Neural crest cell (in vitro differentiated cells): ENCODE results near the gene GNAQ. TPM values are rescaled to one million over a fixed set of nuclear protein-coding genes. Genes with fewer than 3 reads are reported as not detected.

Experiments used
- DNase-seq: peaks from one replicate; pipeline ENCODE4 v3.0.0; 2021; ENCODE audit warnings: low read depth, mixed read lengths, low spot score
- H3K27ac Mint-ChIP-seq: one replicate; pipeline ENCODE4 v1.8.0; 2021; ENCODE audit warnings: mild to moderate bottlenecking, mixed read lengths; ENCODE audit not compliant: unreplicated experiment
- H3K27me3 Mint-ChIP-seq: 2 replicates; pipeline ENCODE4 v1.8.0; 2021; ENCODE audit warnings: low read depth, mild to moderate bottlenecking, mixed read lengths
- H3K36me3 Mint-ChIP-seq: 2 replicates; pipeline ENCODE4 v1.8.0; 2021; ENCODE audit warnings: low read depth, mild to moderate bottlenecking, mixed read lengths
- H3K4me1 Mint-ChIP-seq: 2 replicates; pipeline ENCODE4 v1.8.0; 2021; ENCODE audit warnings: mixed read lengths
- H3K4me3 Mint-ChIP-seq: one replicate; pipeline ENCODE4 v1.8.0; 2021; ENCODE audit warnings: mild to moderate bottlenecking, mixed read lengths
- H3K9me3 Mint-ChIP-seq: 2 replicates; pipeline ENCODE4 v1.8.0; 2021; ENCODE audit warnings: mixed read lengths
- CTCF ChIP-seq: fragments of 200-600 bp; sonication (generic); conservative IDR thresholded peaks from 2 replicates; pipeline ENCODE4 v1.5.0; 2021; ENCODE audit warnings: antibody characterized with exemption, mild to moderate bottlenecking
- total RNA-seq: library from RNA; stranded (reverse); gene quantifications from 2 replicates; pipeline ENCODE4 v1.2.1, GENCODE V29; 2021

Gene GNAQ
- total RNA-seq, 1 donor from 2014 or later, result 53.3 TPM

- no peak for DNase-seq
- Mint-ChIP-seq H3K4me3 (no peak overlapping the region), H3K4me1 (peaks cover 34% of the 10 kb centered on the region), H3K27me3 (no peaks in the 10 kb centered on the region), H3K27ac (no peak overlapping the region), H3K9me3 (no peaks in the 10 kb centered on the region), H3K36me3 (no peaks in the 10 kb centered on the region)
- no peak for TF ChIP-seq CTCF
These were observed 16.4 kb downstream of the GNAQ start for GRCh38 chr9:78015241-78015640.

- H3K27me3 Mint-ChIP-seq, result no peaks in the 10 kb centered on the region
- no peaks in the 10 kb centered on the region for H3K36me3 Mint-ChIP-seq
- H3K4me1 Mint-ChIP-seq, result peaks cover 35% of the 10 kb centered on the region
- no peak overlapping the region for H3K27ac Mint-ChIP-seq
- no peak for TF ChIP-seq CTCF
- H3K9me3 Mint-ChIP-seq, result no peaks in the 10 kb centered on the region
- no peak for DNase-seq
- H3K4me3 Mint-ChIP-seq, result no peak overlapping the region
These were observed 16.8 kb downstream of the GNAQ start for GRCh38 chr9:78014776-78015175.

- Mint-ChIP-seq H3K27me3 (no peaks in the 10 kb centered on the region), H3K9me3 (no peaks in the 10 kb centered on the region), H3K36me3 (no peaks in the 10 kb centered on the region), H3K4me1 (peaks cover 34% of the 10 kb centered on the region), H3K4me3 (no peak overlapping the region), H3K27ac (no peak overlapping the region)
- DNase-seq, result no peak
- TF ChIP-seq CTCF, result no peak
These were observed 17.7 kb downstream of the GNAQ start for GRCh38 chr9:78013934-78014333.

- Mint-ChIP-seq H3K9me3 (no peaks in the 10 kb centered on the region), H3K36me3 (no peaks in the 10 kb centered on the region), H3K4me3 (no peak overlapping the region), H3K27ac (no peak overlapping the region), H3K27me3 (no peaks in the 10 kb centered on the region), H3K4me1 (peaks cover 23% of the 10 kb centered on the region)
- DNase-seq, result no peak
- TF ChIP-seq CTCF, result no peak
These were observed 20.6 kb downstream of the GNAQ start for GRCh38 chr9:78011049-78011448.

GRCh38 chr9:78010445-78010844 lies 21.2 kb downstream of the GNAQ start:
- Mint-ChIP-seq H3K36me3 (peaks cover 2% of the 10 kb centered on the region), H3K27ac (no peak overlapping the region), H3K9me3 (no peaks in the 10 kb centered on the region), H3K4me3 (no peak overlapping the region), H3K4me1 (peaks cover 23% of the 10 kb centered on the region), H3K27me3 (no peaks in the 10 kb centered on the region)
- no peak for TF ChIP-seq CTCF
- no peak for DNase-seq

- Mint-ChIP-seq H3K4me3 (no peak overlapping the region), H3K27ac (no peak overlapping the region), H3K36me3 (peaks cover 5% of the 10 kb centered on the region), H3K9me3 (peaks cover 3% of the 10 kb centered on the region), H3K4me1 (peaks cover 28% of the 10 kb centered on the region), H3K27me3 (no peaks in the 10 kb centered on the region)
- TF ChIP-seq CTCF, result no peak
- no peak for DNase-seq
These were observed 22.4 kb downstream of the GNAQ start for GRCh38 chr9:78009186-78009585.
